Measurements from ENCODE around the gene PMPCA.

The PMPCA gene, protein sequence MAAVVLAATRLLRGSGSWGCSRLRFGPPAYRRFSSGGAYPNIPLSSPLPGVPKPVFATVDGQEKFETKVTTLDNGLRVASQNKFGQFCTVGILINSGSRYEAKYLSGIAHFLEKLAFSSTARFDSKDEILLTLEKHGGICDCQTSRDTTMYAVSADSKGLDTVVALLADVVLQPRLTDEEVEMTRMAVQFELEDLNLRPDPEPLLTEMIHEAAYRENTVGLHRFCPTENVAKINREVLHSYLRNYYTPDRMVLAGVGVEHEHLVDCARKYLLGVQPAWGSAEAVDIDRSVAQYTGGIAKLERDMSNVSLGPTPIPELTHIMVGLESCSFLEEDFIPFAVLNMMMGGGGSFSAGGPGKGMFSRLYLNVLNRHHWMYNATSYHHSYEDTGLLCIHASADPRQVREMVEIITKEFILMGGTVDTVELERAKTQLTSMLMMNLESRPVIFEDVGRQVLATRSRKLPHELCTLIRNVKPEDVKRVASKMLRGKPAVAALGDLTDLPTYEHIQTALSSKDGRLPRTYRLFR

DNA sequence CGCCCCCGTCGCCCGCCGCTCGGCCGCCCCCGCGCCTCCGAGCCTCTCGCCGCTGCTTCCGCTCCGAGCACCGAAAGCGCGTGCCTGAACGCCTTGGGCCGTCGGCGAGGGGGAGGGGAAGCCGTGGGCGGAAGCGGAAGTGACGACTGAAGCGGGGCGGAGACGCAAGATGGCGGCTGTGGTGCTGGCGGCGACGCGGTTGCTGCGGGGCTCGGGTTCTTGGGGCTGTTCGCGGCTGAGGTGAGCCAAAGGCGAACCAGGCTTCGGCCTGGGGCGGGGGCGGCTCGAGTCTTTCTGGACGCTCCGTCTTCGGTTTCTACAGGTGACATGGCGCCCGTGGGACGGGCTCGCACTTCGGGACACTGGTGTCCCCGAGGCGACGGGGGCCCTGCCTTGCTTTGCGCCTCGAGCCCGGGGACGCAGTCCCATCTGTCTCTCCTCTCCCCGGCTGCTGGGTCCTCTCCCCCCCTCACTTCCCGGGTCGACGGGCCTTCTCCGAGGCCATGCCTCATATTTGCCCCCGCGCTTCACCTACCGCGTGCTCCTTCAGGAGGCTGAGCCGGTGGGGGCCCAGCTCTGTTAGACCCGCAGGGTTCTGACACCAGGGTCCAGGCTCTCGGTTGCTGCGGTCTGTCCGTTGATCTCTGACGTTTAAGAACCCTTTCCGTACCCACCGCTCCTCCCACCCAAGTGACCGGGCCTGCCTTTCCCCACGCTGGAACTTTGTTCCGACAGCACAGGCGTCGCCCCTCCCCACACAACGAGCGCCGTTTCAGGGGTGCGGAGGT, at the start of gene PMPCA, which contains the start of gene ENTR1:
Gene PMPCA (plus strand): TSS at position 159 of the 788 bp plus-strand sequence. CDS start 11 bp downstream, at position 170.
Gene ENTR1 (minus strand): TSS at position 115 of the 788 bp plus-strand sequence. CDS start 217 bp downstream, outside the sequence.
- peak; percentile 99 for DNase-seq (ENCODE audit: low spot score)

GRCh38 chr9:136361047-136361753, 49.3 kb upstream of the PMPCA start:
- DNase-seq (ENCODE audit: low spot score), result peak; percentile 56

DNA sequence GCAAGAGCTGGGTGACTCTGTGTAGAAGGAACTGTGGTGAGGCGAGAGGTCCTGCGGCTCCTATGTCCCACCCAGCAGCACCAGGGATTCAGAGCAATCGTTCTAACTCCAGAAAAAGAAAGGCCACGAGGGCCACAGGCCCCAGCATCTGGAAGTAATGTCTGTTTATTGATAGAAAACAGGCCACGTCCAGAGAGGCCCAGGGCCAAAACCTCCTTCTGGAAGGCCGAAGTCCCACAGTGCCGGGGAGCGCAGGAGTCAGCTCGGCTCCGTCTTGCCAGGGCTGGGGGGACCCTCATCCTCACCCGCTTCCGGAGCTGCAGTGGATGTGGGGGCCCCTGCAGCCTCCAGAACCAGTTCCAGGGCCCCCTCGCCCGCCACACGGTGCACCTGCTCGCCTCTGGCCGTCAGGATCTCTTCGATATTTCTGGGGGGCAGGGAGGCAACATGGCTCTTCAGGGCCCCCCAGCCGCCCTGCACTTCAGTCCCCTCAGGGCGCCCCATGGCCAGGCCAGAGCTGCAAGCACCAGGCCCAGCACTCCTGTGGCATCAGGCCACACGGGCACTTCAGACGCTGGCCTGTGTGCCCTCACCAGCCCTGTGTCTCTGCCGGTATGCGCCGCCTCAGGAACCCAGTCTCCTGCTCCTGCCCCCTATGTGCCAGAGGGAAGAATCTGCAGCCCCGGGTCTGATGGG, 48.6 kb upstream of the PMPCA start:
- peak; percentile 24 for DNase-seq (ENCODE audit: low spot score)

- no peak for DNase-seq (ENCODE audit: low spot score)
Measured at GRCh38 chr9:136362450-136362784, 48.0 kb upstream of the PMPCA start.

- peak; percentile 99 for DNase-seq (ENCODE audit: low spot score)
Measured at GRCh38 chr9:136363106-136363948, 47.1 kb upstream of the PMPCA start, which contains the start of gene DNLZ. Gene DNLZ (minus strand): TSS chr9:136363744. CDS start chr9:136363714, 30 bp downstream.

DNA sequence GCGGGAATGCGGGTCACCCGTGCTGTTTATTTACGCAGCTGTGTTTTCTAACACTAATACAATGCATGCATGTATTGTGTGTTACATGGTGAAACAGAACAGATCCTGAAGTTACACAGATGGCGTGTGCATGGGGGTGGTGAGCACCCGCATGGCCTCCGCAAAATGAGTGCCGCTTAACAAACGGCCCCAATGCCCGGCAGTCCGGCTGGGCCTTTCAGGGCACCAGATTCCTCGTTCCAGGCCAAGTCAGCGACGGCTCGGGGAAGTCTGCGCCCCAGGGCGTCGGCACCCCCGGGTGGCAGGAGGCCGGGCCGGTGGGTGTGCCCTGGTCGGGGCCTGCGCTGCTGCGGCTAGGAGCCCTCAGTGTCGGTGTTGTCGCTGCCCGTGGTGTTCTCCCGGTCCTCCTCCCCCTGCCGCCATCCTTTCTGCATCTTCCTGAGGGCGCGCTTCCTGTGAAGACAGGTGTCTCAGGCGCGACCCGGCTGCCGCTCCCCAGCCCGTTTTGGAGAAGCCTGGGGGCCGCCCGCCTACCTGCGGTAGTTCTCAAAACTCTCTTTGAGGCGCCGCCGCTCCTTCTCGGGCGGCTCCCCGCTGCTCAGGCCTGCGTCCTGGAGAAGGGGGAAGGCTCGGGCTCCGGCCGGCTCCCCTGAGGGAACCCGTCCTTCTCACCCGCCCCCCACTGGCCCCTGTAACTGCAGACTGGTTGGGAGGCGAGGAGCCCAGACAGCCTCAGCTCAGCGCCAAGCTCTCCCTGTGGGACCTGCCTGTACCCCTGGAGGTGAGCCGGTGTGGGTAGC, 46.3 kb upstream of the PMPCA start:
- no peak for DNase-seq (ENCODE audit: low spot score)

DNA sequence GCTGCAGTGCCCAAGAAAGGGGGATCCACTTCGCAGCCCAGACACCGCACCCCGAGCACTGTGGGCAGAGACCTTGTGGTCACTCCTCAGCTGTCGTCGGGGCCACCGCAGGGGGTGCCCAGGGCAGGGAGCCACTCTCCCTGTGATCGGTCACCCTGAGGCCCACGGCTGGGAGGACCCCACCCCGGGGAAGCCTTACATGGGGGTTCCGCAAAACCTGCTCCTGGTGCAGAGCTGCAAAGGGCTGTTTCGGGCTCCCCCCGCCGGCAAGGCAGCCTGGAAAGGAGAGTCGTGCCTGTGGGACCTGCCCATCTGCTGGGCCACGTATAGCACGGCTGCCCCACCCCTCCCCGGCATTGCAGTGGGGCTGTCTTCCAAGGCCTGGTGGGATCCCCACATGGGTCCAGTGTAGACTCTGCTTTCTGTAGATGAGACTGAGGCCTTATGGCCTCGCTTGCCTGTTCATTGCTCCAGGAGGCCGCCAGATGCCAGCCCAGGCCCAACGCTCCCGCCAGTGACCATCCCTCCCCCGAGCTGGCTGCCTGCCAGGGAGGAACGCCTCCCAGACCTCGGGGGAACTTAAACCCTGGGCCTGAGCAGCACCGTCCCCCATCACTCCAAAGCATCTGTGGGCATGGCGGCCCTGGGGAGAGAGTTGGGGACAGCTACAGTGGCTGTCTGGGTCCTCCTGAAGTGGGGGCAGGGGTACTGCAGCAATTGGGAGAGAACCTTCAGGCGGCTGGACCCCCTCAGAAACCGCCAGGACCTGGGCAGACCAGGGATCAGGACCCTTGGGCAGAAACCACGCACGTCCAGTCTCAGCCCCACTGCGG, 45.3 kb upstream of the PMPCA start:
- peak; percentile 12 for DNase-seq (ENCODE audit: low spot score)

GRCh38 chr9:136365775-136366222, 44.7 kb upstream of the PMPCA start:
- DNase-seq (ENCODE audit: low spot score), result no peak

DNA sequence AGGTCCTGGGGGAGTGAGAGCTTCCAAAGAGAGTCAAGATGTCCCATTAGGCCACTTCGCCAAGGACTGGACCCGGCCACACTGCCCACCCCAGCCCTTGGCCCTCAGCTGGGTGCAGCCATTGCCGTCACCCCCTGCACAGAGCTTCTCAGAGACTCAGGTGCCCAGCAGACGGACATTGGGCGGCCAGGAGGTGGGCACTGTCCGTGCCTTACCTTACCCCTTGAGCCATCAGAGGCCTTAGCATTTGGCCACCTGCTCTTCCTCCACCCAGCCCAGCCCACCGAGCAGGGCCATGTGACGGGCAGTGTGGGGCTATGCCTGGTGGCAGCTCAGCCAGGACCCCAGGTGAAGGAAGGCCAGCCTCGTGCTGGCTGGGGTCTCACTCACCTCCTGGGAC, 43.6 kb upstream of the PMPCA start:
- no peak for DNase-seq (ENCODE audit: low spot score)

GRCh38 chr9:136367296-136368145, 42.9 kb upstream of the PMPCA start:
- no peak for DNase-seq (ENCODE audit: low spot score)

DNA sequence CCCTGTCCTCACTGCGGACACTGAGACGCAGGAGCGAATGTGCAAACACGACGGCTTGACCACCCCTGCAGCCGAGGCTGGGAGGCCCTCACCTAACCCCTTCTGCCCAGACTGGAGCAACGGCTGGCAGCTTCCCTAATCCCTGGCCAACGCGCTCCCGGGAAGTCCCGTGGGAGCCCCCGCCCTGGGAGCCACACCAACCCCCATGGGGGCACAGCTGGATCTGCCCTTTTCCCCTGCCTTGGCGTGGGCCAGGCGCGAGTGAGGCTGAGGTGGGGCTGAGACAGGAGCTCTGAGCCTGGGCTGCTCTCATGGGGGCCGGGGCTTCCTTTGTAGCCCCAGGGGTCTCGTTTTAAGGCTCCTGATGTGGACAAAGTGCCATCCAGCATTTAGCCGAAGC, 42.3 kb upstream of the PMPCA start:
- DNase-seq (ENCODE audit: low spot score), result no peak

DNA sequence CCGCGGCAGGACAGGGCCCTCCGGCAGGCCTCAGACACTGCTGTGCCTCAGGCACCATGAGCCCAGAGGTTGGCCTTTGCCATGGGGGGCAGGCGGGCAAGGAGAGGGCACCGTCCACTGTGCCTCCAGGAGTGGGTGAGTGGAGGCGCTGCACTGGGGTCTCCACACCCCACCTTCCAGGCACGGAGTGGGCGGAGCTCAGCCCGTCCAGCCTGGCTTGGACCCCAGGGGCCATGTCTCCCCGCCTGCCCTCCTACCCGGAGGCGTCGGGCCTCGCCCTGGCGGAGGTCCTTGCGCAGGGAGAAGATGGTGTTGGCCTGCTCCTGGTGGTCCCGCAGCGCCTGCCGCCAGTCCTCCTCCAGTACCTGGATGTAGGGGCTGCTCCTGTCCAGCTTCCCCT, 40.4 kb upstream of the PMPCA start:
- DNase-seq (ENCODE audit: low spot score), result no peak

DNA sequence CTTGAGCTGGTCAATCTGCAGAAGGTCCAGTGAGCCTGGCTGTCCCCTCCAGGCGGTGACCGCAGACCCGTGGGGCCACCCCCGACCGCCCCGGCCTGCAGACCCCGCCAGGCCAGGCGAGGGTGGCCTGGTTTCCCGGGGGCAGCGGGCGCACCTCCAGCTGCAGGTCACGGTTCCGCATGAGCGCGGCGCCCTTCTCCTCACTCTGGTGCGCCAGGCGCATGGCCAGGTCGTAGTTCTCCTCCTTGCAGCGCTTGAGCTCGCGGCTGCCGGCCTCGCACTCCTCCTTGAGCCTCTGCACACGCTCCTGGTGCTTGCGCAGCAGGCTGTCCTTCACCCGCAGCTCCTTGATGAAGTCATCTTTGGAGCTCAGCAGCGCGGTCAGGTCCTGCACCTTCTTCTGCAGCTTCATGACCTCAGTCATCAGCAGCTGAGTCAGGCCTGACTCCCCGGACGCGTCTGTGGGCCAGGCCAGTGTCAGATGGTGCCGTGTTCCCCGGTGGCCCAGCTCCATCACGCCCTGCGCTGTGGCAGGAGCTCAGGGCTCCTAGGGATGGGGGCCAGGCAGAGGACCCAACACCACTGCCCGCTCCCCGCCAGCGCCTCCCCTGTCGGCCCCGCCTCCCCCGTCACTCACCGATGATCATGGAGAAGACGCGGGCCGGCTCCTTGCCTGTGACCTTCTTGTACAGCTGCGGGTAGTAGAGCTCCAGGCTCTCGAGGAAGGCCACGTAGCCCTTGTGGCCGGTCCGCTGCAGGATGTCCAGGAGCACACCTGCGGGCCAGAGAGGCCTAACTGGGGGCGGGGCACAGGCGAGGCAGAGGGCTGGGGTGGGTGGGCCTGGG, 39.5 kb upstream of the PMPCA start:
- DNase-seq (ENCODE audit: low spot score), result no peak

- no peak for DNase-seq (ENCODE audit: low spot score)
Measured at GRCh38 chr9:136371533-136371880, 39.0 kb upstream of the PMPCA start.

- no peak for DNase-seq (ENCODE audit: low spot score)
Measured at GRCh38 chr9:136372006-136372405, 38.5 kb upstream of the PMPCA start.

DNA sequence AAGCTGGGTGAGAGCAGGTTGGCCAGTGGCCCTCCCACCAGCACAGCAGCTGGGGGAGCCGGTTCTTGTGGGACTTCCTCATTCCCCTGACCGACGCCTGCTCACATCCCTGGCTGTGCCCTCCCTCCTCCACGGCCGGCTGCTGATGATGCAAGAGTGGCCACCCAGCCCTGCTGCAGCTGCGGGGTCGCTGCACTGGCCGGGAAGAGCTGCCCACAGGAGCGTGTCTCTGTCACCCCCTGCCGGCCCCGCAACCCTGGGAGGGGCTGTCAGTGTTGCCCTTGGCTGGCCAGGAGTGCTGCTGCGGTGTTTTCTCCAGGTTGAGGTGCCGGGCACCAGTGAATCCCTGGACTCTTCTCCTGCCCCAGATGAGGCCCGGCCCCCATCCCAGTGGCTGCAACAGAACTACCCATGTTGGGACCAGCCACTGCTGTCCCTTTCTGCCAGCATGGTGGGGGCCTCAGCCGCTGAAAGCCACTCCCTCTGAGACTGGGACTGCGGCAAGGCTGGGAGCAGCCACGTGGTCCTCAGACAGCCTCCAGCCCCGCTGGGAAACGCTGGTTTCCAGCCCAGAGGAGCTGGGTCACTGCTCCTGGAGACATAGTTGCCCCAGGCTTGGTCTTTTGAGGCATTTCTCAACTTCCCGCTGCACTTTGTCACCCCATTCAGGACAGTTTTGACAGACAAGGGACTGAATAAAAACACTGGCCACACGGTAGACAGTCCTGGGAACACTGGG, 37.7 kb upstream of the PMPCA start:
- peak; percentile 79 for DNase-seq (ENCODE audit: low spot score)

Data from AG08395 (cell line).